HepG2 (cell line): ENCODE data around the gene RHBDD1. TPM values are rescaled to one million over a fixed set of nuclear protein-coding genes. Genes with fewer than 3 reads are reported as not detected.
A peak's percentile ranks its signal among the peaks of the same experiment; 100 is the strongest.

Experiments
- HES4 ChIP-seq: sonication (generic); formaldehyde crosslinking; IDR thresholded peaks from 2 replicates; pipeline ENCODE4 v1.9.0; 2021; ENCODE audit warnings: mild to moderate bottlenecking, missing genetic modification reagents, borderline replicate concordance
- NFRKB ChIP-seq: fragments of 450-650 bp; IDR thresholded peaks from 2 replicates; pipeline ENCODE4 v1.6.1; 2017
- NR2F6 ChIP-seq, 2 experiments: IDR thresholded peaks; 2 replicates each; pipeline ENCODE4 v1.6.1; 2016; ENCODE audit warnings: antibody characterized with exemption in 1 of 2, mild to moderate bottlenecking in 1 of 2
- SALL1 ChIP-seq: sonication (generic); formaldehyde crosslinking; IDR thresholded peaks from 2 replicates; pipeline ENCODE4 v1.8.0; 2022; ENCODE audit warnings: mild to moderate bottlenecking, missing genetic modification reagents
- SP1 ChIP-seq, 2 experiments: fragments of 450-650 bp in 1 of 2; sonication (generic) in 1 of 2; formaldehyde crosslinking in 1 of 2; IDR thresholded peaks; 2 replicates each; pipeline versions ENCODE4 v1.4.0 to v1.6.1; 2016 to 2020; ENCODE audit warnings: missing genetic modification reagents in 1 of 2
- ZC3H13 ChIP-seq: sonication (generic); formaldehyde crosslinking; IDR thresholded peaks from 2 replicates; pipeline ENCODE4 v1.8.1; 2023; ENCODE audit warnings: mild to moderate bottlenecking, missing genetic modification reagents, moderate library complexity
- ZFP37 ChIP-seq: sonication (generic); formaldehyde crosslinking; IDR thresholded peaks from 2 replicates; pipeline ENCODE4 v1.4.0; 2020; ENCODE audit warnings: missing genetic modification reagents, borderline replicate concordance
- ZFP82 ChIP-seq: sonication (generic); formaldehyde crosslinking; IDR thresholded peaks from 2 replicates; pipeline ENCODE4 v1.5.1; 2020; ENCODE audit warnings: mild to moderate bottlenecking, missing genetic modification reagents, borderline replicate concordance
- ZKSCAN8 ChIP-seq: IDR thresholded peaks from 2 replicates; pipeline ENCODE4 v1.6.1; 2016; ENCODE audit warnings: borderline replicate concordance, missing genetic modification reagents, missing compliant biosample characterization
- ZNF143 ChIP-seq: sonication (generic); formaldehyde crosslinking; IDR thresholded peaks from 2 replicates; pipeline ENCODE4 v1.4.0; 2020; ENCODE audit warnings: missing genetic modification reagents
- ZNF572 ChIP-seq: sonication (generic); formaldehyde crosslinking; IDR thresholded peaks from 2 replicates; pipeline ENCODE4 v1.5.1; 2020; ENCODE audit warnings: mild to moderate bottlenecking, missing genetic modification reagents
- ZNF713 ChIP-seq: sonication (generic); formaldehyde crosslinking; IDR thresholded peaks from 2 replicates; pipeline ENCODE4 v1.4.0; 2020; ENCODE audit warnings: mild to moderate bottlenecking, missing genetic modification reagents
- polyA plus RNA-seq, 8 experiments: library from polyadenylated mRNA; depleted of rRNA in 3 of 8; stranded (reverse) in 7 of 8; unstranded in 1 of 8; fragments of >200 nt; fragmentation: Illumina TruSeq in 4 of 8; extraction: Trizol in 4 of 8; gene quantifications; 2 replicates each; pipeline versions ENCODE4 v1.2.1 to v1.2.3, GENCODE V29; 2011 to 2016; ENCODE audit warnings: low read depth in 4 of 8, missing spikeins in 1 of 8, mixed read lengths in 1 of 8; ENCODE audit not compliant: insufficient read depth in 1 of 8
- total RNA-seq, 5 experiments: library from RNA; depleted of rRNA; stranded (reverse); fragments of >200 nt; fragmentation: Illumina TruSeq; extraction: Trizol; gene quantifications; 2 replicates each; pipeline ENCODE4 v1.2.3, GENCODE V29; 2016; ENCODE audit warnings: low read depth in 1 of 5
- TF ChIP-seq, protein P1 (sequence below): sonication (generic); formaldehyde crosslinking; IDR thresholded peaks from 2 replicates; pipeline ENCODE4 v1.8.1; 2023; ENCODE audit warnings: mild to moderate bottlenecking, inconsistent platforms, moderate library complexity, missing genetic modification reagents, borderline replicate concordance
- TF ChIP-seq, protein P2 (sequence below): sonication (generic); formaldehyde crosslinking; IDR thresholded peaks from 2 replicates; pipeline ENCODE4 v1.4.0; 2020; ENCODE audit warnings: missing genetic modification reagents, borderline replicate concordance
- TF ChIP-seq, protein P3 (sequence below): conservative IDR thresholded peaks from 2 replicates; pipeline ENCODE4 v1.6.1; 2018; ENCODE audit warnings: missing genetic modification reagents
- TF ChIP-seq, protein P4 (sequence below): sonication (generic); formaldehyde crosslinking; IDR thresholded peaks from 2 replicates; pipeline ENCODE4 v1.5.1; 2020; ENCODE audit warnings: mild to moderate bottlenecking, missing genetic modification reagents, borderline replicate concordance

Gene RHBDD1
- total and polyA plus RNA-seq, 2 of the 13 experiments (the other 11 are each of a cell fraction or from before 2014, with no cell fraction given) = 8.2 to 9.5 TPM

DNA sequence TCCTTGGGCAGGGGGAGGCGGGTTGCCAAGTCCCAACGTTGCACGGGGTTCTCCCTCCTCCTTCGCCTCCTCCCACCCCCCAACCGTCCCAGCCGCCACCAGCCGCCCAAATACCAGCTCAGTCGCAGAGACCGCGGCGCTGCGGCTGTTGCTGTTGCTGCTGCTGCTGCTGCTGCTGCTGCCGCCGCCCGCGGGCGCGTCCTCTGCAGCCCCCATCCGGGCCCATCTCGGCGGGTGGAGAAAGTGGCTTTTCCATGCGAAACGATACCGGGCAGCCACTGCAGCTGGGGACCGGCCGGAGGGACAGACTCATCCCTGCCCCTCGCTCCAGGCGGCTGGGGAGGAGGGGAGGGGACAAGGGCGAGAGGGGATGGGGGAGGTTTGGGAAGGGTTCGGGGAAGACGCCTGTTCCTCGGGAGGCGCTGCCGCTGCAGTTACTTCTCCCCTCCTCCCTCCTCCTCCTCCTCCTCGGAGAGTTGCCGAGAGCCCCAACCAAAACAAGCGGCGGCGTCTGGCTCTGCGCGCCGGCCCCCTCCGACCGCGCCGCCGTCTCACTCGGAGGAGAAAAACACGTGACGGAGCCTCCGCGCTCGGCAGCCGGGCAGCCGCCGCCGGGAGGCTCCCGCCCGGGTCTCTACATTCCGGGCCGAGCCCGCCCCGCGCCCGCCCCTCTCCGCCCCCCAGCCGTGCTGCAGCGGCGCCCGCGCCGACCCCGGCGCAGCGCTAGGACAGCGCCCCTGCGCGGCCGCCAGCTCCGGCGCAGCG is 36.5 kb upstream of the RHBDD1 start, which contains the start of gene IRS1 (continued):
- TF ChIP-seq ZFP37 (no peak), ZFP82 (CRISPR knock-in tag) (no peak; the same call in 1 of the 2 replicates), ZNF143 (CRISPR knock-in tag) (no peak), NR2F6 (IDR thresholded peaks at IDR 0.05) (no peak), NR2F6 (CRISPR knock-in tag; IDR thresholded peaks at IDR 0.05) (no peak), NFRKB (no peak), ZKSCAN8 (CRISPR knock-in tag) (no peak), ZNF572 (CRISPR knock-in tag) (no peak), ZNF713 (no peak), SP1 (IDR thresholded peaks at IDR 0.05) (no peak), SP1 (CRISPR knock-in tag; IDR thresholded peaks at IDR 0.05) (peak; percentile 41; the same call in 1 of the 2 replicates), ZC3H13 (0 out of 2 replicates have a peak, but pooled peaks have one; percentile 31), HES4 (CRISPR knock-in tag) (no peak; the same call in 1 of the 2 replicates), SALL1 (CRISPR knock-in tag) (peak; percentile 64)
- TF ChIP-seq, protein P1, sequence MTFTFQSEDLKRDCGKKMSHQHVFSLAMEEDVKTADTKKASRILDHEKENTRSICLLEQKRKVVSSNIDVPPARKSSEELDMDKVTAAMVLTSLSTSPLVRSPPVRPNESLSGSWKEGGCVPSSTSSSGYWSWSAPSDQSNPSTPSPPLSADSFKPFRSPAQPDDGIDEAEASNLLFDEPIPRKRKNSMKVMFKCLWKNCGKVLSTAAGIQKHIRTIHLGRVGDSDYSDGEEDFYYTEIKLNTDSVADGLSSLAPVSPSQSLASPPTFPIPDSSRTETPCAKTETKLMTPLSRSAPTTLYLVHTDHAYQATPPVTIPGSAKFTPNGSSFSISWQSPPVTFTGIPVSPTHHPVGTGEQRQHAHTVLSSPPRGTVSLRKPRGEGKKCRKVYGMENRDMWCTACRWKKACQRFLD (CRISPR knock-in tag) = no peak
- TF ChIP-seq, protein P2, sequence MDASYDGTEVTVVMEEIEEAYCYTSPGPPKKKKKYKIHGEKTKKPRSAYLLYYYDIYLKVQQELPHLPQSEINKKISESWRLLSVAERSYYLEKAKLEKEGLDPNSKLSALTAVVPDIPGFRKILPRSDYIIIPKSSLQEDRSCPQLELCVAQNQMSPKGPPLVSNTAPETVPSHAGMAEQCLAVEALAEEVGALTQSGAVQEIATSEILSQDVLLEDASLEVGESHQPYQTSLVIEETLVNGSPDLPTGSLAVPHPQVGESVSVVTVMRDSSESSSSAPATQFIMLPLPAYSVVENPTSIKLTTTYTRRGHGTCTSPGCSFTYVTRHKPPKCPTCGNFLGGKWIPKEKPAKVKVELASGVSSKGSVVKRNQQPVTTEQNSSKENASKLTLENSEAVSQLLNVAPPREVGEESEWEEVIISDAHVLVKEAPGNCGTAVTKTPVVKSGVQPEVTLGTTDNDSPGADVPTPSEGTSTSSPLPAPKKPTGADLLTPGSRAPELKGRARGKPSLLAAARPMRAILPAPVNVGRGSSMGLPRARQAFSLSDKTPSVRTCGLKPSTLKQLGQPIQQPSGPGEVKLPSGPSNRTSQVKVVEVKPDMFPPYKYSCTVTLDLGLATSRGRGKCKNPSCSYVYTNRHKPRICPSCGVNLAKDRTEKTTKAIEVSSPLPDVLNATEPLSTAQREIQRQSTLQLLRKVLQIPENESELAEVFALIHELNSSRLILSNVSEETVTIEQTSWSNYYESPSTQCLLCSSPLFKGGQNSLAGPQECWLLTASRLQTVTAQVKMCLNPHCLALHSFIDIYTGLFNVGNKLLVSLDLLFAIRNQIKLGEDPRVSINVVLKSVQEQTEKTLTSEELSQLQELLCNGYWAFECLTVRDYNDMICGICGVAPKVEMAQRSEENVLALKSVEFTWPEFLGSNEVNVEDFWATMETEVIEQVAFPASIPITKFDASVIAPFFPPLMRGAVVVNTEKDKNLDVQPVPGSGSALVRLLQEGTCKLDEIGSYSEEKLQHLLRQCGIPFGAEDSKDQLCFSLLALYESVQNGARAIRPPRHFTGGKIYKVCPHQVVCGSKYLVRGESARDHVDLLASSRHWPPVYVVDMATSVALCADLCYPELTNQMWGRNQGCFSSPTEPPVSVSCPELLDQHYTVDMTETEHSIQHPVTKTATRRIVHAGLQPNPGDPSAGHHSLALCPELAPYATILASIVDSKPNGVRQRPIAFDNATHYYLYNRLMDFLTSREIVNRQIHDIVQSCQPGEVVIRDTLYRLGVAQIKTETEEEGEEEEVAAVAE (CRISPR knock-in tag) = 0 out of 2 replicates have a peak, but pooled peaks have one; percentile 26
- TF ChIP-seq, protein P3, sequence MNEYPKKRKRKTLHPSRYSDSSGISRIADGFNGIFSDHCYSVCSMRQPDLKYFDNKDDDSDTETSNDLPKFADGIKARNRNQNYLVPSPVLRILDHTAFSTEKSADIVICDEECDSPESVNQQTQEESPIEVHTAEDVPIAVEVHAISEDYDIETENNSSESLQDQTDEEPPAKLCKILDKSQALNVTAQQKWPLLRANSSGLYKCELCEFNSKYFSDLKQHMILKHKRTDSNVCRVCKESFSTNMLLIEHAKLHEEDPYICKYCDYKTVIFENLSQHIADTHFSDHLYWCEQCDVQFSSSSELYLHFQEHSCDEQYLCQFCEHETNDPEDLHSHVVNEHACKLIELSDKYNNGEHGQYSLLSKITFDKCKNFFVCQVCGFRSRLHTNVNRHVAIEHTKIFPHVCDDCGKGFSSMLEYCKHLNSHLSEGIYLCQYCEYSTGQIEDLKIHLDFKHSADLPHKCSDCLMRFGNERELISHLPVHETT (CRISPR knock-in tag) = peak; percentile 49; the same call in 1 of the 2 replicates
- TF ChIP-seq, protein P4, sequence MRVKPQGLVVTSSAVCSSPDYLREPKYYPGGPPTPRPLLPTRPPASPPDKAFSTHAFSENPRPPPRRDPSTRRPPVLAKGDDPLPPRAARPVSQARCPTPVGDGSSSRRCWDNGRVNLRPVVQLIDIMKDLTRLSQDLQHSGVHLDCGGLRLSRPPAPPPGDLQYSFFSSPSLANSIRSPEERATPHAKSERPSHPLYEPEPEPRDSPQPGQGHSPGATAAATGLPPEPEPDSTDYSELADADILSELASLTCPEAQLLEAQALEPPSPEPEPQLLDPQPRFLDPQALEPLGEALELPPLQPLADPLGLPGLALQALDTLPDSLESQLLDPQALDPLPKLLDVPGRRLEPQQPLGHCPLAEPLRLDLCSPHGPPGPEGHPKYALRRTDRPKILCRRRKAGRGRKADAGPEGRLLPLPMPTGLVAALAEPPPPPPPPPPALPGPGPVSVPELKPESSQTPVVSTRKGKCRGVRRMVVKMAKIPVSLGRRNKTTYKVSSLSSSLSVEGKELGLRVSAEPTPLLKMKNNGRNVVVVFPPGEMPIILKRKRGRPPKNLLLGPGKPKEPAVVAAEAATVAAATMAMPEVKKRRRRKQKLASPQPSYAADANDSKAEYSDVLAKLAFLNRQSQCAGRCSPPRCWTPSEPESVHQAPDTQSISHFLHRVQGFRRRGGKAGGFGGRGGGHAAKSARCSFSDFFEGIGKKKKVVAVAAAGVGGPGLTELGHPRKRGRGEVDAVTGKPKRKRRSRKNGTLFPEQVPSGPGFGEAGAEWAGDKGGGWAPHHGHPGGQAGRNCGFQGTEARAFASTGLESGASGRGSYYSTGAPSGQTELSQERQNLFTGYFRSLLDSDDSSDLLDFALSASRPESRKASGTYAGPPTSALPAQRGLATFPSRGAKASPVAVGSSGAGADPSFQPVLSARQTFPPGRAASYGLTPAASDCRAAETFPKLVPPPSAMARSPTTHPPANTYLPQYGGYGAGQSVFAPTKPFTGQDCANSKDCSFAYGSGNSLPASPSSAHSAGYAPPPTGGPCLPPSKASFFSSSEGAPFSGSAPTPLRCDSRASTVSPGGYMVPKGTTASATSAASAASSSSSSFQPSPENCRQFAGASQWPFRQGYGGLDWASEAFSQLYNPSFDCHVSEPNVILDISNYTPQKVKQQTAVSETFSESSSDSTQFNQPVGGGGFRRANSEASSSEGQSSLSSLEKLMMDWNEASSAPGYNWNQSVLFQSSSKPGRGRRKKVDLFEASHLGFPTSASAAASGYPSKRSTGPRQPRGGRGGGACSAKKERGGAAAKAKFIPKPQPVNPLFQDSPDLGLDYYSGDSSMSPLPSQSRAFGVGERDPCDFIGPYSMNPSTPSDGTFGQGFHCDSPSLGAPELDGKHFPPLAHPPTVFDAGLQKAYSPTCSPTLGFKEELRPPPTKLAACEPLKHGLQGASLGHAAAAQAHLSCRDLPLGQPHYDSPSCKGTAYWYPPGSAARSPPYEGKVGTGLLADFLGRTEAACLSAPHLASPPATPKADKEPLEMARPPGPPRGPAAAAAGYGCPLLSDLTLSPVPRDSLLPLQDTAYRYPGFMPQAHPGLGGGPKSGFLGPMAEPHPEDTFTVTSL (CRISPR knock-in tag) = no peak
